Stimulated activated CD8-positive, alpha-beta memory T cell treated with anti-CD3 and anti-CD28 coated beads, Interleukin-2, amount 100 ng/mL, for 48 hours (primary cell): ENCODE results near the gene WTAP.

Experiments
- DNase-seq, 2 donors: peaks; one replicate each; pipeline ENCODE4 v3.0.0-alpha.2; 2020; ENCODE audit warnings: low read depth in 2 of 2

The WTAP gene

GRCh38 chr6:159805440-159806020 is 78.2 kb downstream of the WTAP start:
- no peak for DNase-seq
